PFSK-1 (cell line): ENCODE data around the gene GPR34.

Source experiments
- FOXP2 ChIP-seq: optimal IDR thresholded peaks from 2 replicates; pipeline ENCODE3; 2011; ENCODE audit warnings: borderline replicate concordance, control low read depth, inconsistent platforms; ENCODE audit not compliant: insufficient read depth; ENCODE audit errors: extremely low read length, extremely low read depth
- POLR2AphosphoS5 ChIP-seq: IDR thresholded peaks from 2 replicates; pipeline ENCODE4 v1.6.1; 2012; ENCODE audit warnings: low read depth, mild to moderate bottlenecking, control low read depth, low read length, moderate library complexity
- SIN3A ChIP-seq: IDR thresholded peaks from 2 replicates; pipeline ENCODE4 v1.6.1; 2012; ENCODE audit warnings: mild to moderate bottlenecking, low read length, moderate library complexity, borderline replicate concordance; ENCODE audit not compliant: insufficient read depth
- TAF1 ChIP-seq: IDR thresholded peaks from 2 replicates; pipeline ENCODE4 v1.6.1; 2012; ENCODE audit warnings: low read length, control low read depth, borderline replicate concordance; ENCODE audit not compliant: insufficient read depth
- TF ChIP-seq, protein P1 (sequence below), 2 experiments: IDR thresholded peaks; 2 replicates each; pipeline versions ENCODE4 v1.6.1 to v1.8.0; 2011 to 2012; ENCODE audit warnings: low read depth in 2 of 2, low read length in 2 of 2, control low read depth in 1 of 2, inconsistent platforms in 1 of 2, mild to moderate bottlenecking in 1 of 2, moderate library complexity in 1 of 2; ENCODE audit not compliant: insufficient read depth in 1 of 2

GPR34 gene

DNA sequence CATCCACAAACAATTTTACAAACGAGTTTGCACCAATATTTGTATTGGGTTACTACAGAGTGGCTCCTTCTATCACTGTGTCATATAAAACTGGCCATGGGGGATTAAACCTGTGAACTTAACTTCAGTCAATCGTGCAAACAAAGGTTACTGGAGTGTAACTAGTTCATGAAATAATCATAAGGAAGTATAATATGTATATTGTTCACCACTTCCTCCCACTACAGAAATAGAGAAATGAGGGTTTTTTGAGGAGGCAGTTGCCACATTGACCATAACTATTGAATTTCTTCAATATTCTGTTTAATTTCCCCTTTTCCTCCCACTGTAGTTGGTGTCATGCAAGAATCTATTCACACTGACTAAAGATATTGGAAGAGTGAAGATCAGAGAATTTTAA, 35.1 kb downstream of the GPR34 start, which contains the start of gene GPR82:
Gene GPR82 (plus strand): TSS at position 356 of the 400 bp plus-strand sequence. CDS start 2,846 bp downstream, outside the sequence.
- TF ChIP-seq POLR2AphosphoS5, result no peak
- no peak for TF ChIP-seq TAF1
- TF ChIP-seq FOXP2, result no peak
- TF ChIP-seq, protein P1, sequence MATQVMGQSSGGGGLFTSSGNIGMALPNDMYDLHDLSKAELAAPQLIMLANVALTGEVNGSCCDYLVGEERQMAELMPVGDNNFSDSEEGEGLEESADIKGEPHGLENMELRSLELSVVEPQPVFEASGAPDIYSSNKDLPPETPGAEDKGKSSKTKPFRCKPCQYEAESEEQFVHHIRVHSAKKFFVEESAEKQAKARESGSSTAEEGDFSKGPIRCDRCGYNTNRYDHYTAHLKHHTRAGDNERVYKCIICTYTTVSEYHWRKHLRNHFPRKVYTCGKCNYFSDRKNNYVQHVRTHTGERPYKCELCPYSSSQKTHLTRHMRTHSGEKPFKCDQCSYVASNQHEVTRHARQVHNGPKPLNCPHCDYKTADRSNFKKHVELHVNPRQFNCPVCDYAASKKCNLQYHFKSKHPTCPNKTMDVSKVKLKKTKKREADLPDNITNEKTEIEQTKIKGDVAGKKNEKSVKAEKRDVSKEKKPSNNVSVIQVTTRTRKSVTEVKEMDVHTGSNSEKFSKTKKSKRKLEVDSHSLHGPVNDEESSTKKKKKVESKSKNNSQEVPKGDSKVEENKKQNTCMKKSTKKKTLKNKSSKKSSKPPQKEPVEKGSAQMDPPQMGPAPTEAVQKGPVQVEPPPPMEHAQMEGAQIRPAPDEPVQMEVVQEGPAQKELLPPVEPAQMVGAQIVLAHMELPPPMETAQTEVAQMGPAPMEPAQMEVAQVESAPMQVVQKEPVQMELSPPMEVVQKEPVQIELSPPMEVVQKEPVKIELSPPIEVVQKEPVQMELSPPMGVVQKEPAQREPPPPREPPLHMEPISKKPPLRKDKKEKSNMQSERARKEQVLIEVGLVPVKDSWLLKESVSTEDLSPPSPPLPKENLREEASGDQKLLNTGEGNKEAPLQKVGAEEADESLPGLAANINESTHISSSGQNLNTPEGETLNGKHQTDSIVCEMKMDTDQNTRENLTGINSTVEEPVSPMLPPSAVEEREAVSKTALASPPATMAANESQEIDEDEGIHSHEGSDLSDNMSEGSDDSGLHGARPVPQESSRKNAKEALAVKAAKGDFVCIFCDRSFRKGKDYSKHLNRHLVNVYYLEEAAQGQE (IDR thresholded peaks at IDR 0.05; ENCODE audit: insufficient read depth in 1 of 2, low read depth in 2 of 2, low read length in 2 of 2), result no peak
- TF ChIP-seq SIN3A, result no peak

DNA sequence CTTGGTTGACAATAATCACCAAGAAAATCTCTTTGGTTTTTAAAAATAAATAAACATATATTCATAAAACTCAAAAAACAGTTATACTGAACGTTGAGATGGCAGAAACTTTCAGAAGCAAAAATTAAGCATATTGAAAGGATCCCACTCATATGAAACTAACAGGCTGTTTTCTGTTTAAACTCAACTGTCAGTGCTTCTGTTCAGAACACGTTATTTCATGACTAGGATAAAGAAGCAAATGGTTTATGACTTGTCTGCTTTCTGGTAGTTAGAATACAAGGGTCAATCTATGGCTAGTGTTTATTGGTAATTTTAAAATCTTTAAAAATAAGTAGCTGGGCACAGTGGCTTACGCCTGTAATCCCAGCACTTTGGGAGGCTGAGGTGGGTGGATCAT, 39.4 kb downstream of the GPR34 start:
- TF ChIP-seq TAF1 (no peak), SIN3A (no peak), POLR2AphosphoS5 (no peak), FOXP2 (no peak)
- TF ChIP-seq, protein P1 (IDR thresholded peaks at IDR 0.05; ENCODE audit: insufficient read depth in 1 of 2, low read depth in 2 of 2, low read length in 2 of 2), result no peak

DNA sequence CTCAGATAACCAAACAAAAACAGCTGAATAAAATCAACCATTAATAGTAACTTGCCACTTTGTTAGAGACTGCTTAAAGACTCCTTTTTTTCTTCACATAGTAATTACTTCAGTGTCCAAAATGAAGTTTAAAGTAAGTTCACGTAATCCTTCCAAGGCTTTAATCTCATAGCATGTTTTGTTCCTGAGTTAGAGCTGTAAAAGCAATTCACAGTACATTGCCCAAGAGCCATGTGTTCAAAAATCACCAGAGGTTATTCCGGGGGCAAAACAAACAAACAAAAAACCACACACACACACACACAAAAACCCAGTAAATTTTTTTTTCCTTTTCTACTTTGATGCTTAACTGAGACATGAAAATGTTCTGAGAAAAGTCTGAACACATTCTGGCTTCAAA, 41.3 kb downstream of the GPR34 start:
- TF ChIP-seq TAF1 (no peak), SIN3A (no peak), FOXP2 (no peak), POLR2AphosphoS5 (no peak)
- TF ChIP-seq, protein P1 (IDR thresholded peaks at IDR 0.05; ENCODE audit: insufficient read depth in 1 of 2, low read depth in 2 of 2, low read length in 2 of 2), result no peak

DNA sequence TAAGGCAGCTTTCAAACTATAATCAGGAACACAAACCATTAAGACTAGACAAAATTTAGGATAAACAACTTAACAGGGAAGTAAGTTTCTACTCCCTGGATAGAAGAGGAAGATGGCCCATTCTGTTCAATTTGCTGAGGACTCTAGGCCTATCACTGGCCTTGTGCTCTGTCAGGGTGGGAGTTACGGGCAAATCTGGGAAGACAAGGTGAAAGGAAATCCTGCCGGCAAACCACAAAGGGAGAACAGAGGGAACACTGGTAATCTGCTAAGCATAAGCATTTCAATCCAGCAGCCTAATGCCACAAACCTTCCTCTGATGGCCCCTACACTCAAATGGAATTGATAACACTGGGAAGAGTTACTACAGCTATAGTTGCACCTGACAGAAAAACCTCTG, 43.5 kb downstream of the GPR34 start:
- TF ChIP-seq POLR2AphosphoS5 (no peak), FOXP2 (no peak)
- TF ChIP-seq, protein P1 (IDR thresholded peaks at IDR 0.05; ENCODE audit: insufficient read depth in 1 of 2, low read depth in 2 of 2, low read length in 2 of 2), result no peak

DNA sequence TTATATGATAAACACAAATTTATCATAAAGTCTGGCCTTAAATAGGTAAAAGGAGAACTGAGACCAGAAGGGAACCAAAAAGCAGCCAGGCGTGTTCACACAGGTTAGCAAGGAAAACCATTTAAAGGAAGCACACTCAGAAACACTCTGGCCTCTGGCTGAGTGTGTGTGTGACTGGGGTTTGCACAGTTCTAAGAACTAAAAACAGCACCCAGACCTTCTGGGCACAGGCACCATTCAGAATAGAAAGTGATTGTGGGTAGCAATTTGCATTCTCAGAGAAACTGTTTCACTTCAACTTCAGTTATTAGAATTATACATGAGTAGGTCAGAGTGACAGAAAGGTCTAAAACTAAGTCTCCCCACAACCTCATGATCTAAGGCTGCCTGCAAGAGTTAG, 45.2 kb downstream of the GPR34 start:
- TF ChIP-seq FOXP2 (no peak), SIN3A (no peak), TAF1 (no peak), POLR2AphosphoS5 (no peak)
- TF ChIP-seq, protein P1 (IDR thresholded peaks at IDR 0.05; ENCODE audit: insufficient read depth in 1 of 2, low read depth in 2 of 2, low read length in 2 of 2), result no peak
